Fibroblast of skin of right quadriceps (primary cell): Measurements from ENCODE around the gene SLC5A2.

Source experiments
- DNase-seq: peaks from one replicate; pipeline ENCODE4 v3.0.0-alpha.2; 2013

Gene SLC5A2

DNA sequence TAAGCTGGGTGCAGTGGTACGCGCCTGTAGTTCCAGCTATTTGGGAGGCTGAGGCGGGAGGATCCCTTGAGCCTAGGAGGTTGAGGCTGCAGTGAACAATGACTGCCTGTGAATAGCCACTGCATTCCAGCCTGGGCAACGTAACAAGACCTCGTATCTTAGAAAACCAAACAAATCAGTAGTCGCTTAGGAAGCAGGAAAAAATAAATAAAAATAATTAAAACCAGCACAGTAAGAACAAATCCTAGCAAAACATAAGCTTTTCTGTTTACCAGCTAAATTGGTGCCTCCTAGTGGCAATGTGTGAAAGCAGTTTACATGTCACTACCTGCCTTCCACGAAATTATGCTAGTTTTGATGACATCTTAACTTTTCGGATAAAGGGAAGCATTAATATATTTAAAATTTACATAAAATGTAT is 22.3 kb upstream of the SLC5A2 start:
- DNase-seq: peak; percentile 68

DNA sequence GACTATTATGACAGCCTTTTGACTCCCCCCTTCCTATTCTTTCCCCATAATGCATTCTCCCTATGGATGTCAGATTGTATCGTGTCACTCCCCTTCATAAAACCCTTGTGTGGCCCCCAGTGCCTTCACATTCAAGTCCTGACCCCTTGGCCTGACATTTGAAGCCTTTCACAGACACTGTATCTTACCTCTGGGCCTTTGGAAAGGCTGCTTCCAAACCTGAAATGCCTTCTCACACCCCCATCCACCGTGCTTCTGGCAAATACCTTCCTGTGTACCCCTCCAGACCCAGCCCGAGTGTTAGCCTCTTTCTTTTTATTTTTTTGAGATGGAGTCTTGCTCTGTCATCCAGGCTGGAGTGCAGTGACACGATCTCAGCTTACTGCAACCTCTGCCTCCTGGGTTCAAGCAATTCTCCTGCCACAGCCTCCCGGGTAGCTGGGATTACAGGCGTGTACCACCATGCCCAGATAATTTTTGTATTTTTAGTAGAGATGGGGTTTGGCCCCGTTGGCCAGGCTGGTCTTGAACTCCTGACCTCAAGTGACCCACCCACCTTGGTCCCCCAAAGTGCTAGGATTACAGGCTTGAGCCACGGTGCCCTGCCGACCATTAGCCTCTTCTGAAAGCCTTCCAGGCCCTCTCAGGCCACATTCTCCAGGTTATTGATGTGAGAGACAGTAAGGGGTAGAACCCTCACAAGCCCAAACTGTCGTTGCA is 21.6 kb upstream of the SLC5A2 start:
- DNase-seq: no peak

DNA sequence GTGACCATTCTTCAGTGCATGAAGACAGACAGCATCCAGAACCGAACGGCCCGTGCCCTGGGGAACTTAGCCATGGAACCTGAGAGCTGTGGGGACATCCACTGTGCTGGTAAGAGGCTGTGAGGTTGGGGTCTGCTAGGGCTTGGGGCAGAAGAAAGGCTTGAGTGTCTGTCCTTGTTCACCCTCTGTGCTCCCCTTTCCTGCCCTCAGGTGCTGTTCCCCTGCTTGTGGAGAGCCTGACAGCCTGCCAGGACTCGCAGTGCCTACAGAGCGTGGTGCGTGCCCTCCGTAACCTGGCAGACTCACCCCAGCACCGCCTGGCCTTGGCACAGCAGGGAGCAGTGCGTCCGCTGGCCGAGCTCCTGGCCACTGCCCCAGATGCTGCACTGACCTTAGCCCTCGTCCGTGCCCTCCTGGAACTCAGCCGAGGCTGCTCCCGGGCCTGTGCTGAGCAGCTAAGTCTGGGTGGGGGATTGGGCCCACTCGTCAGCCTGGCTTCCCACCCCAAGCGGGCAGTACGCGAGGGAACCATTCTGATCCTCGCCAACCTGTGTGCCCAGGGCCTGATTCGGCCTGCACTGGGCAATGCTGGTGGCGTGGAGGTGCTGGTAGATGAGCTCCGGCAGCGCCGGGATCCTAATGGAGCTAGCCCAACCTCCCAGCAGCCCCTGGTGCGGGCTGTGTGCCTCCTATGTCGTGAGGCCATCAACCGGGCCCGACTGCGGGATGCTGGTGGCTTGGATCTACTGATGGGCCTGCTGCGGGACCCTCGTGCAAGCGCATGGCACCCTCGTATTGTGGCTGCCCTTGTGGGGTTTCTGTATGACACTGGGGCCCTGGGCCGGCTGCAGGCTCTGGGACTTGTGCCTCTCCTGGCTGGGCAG is 20.8 kb upstream of the SLC5A2 start:
- DNase-seq: no peak

DNA sequence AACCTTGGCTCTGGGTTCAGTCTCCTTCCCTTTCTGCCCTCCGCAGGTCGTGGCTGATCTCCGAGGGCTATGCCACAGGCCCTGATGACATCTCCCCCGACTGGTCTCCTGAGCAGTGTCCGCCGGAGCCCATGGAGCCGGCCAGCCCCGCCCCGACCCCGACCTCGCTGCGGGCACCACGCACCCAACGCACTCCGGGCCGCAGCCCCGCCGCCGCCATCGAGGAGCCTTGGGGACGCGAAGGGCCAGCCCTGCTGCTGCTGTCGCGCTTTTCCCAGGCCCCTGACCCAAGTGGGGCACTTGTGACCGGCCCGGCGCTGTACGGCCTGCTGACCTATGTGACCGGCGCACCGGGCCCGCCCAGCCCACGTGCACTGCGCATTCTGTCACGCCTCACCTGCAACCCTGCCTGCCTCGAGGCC is 18.6 kb upstream of the SLC5A2 start:
- DNase-seq: no peak

DNA sequence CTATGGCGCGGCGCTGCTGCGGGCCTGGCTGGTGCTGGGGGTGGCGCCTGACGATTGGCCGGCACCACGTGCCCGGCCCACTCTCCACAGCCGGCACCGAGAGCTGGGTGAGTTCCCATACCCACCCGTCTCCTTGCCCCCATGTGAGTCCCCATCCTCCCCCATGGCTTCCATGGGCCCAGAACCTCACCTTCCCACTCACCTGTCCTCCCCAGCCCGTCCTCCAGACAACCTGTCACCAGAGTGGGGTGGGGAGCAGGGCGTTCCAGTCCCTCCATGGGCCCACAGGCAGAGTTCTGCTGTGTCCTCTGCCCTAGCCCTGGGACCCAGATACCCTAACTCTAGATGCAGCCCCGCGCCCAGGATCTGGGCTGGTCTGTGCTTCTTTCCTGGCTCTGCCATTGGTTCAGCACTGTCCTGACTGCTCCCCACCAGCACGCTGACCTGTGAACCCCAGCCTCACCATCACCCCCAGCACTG is 18.1 kb upstream of the SLC5A2 start:
- no peak for DNase-seq

DNA sequence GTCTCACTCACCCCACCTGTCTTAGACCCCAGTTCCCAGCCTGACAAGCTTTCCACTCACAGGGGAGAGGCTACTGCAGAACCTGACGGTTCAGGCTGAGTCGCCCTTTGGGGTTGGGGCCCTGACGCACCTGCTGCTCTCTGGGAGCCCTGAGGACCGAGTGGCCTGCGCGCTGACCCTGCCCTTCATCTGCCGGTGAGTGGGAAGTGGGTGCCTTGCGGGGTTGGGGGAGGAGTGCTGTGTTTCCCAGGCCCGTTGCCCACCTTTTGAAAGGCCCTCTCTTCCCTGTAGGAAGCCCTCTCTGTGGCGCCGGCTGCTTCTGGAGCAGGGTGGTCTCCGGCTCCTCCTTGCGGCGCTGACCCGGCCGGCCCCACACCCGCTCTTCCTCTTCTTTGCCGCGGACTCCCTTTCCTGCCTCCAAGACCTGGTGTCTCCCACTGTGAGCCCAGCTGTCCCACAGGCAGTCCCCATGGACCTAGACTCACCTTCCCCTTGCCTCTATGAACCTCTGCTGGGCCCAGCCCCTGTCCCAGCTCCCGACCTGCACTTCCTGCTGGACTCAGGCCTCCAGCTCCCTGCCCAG is 17.0 kb upstream of the SLC5A2 start:
- no peak for DNase-seq

DNA sequence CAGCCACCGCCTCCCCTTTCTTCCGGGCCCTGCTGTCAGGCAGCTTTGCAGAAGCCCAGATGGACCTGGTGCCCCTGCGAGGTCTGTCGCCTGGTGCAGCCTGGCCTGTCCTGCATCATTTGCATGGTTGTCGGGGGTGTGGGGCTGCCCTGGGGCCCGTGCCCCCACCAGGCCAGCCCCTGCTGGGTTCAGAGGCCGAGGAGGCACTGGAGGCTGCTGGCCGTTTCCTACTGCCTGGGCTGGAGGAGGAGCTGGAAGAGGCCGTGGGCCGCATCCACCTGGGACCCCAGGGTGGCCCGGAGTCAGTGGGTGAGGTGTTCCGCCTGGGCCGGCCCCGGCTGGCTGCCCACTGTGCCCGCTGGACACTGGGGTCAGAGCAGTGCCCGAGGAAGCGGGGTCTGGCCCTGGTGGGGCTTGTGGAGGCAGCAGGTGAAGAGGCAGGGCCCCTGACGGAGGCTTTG is 16.5 kb upstream of the SLC5A2 start:
- no peak for DNase-seq

DNA sequence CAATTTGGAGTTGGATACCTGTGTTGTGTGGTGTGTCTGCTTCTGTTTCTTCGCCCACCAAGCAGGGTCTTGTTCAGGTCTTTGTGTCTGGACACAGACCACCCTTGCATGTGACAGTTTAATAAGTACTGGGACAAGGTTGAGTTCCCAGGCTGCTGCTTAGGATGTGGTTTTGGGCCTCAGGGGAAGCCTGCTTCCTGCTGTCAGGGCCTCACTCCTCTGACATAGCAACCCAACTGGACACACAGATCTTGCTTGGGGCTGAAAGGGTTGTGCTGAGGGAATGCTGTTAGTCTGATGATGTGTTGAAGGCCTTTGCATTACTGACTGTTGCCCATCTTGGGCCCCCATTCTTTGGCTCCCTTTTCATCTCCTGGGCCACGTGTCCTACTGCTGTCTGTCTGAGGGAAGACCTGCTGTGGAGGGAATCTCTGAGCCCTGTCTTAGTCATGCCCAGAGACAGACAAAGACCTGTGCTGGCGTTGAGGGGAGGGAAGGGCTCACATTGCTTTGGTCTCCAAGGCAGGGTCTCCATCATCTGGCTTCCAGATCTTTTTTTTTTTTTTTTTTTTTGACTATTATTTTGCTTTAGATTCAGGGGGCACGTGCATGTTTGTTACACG is 15.7 kb upstream of the SLC5A2 start:
- DNase-seq: no peak

DNA sequence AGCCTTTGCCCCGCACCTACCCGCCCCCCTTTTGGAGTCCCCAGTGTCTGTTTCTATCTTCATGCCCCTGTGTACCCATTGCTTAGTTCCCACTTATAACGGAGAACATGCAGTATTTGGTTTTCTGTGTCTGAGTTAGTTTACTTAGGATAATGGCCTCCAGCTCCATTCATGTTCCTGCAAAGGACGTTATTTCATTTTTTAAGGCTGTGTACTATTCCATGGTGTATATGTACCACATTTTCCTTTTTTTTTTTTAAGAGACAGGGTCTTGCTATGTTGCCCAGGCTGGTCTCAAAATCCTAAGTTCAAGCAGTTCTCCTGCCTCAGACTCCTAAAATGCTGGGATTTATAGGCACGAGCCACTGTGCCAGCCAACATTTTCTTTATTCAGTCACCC is 15.1 kb upstream of the SLC5A2 start:
- DNase-seq: no peak

DNA sequence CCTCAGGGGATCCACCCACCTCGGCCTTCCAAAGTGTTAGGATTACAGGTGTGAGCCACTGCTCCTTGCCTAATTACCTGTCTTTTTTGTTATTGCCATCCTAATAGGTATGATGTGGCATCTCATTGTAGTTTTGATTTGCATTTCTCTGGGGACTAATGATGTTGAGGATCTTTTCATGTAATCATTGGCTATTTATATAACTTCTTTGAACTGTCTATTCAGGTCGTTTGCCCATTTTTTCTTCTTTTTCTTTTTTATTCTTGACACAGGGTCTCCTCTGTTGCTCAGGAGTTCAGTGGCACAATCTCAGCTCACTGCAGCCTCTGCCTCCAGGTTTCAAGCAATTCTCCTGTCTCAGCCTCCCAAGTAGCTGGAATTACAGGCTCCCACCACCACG is 12.3 kb upstream of the SLC5A2 start:
- DNase-seq: no peak

DNA sequence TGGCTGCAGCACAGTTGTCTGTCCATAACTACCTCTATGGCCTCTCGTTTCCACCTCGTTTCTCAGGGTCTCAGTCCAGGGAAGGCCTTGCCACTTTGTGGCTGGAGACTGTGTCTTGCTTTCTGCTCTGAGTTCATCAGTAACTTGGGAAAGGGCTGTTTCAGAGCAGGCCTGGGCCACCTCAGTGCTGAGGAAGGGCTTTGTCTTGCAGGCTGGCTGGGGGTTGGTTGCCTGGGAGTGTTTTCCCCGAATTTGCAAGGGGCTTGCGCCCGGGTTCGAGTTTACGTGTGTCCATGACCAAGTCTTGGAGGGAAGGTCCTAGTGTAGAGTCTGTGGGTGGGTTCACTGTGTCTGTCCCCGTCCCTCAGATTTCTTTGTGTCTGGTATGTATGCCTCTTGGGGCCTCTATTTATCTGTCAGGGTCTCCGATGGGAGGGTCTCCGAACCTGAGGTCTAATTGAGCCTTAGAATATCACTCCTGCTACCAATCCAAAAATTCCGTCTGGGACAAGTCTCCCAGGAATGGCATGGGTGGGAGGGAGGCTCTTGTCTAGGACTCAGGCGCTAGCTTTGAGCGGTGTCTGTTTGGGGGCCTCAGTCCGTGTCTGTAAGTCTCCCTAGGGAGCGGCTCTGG is 11.6 kb upstream of the SLC5A2 start:
- no peak for DNase-seq

DNA sequence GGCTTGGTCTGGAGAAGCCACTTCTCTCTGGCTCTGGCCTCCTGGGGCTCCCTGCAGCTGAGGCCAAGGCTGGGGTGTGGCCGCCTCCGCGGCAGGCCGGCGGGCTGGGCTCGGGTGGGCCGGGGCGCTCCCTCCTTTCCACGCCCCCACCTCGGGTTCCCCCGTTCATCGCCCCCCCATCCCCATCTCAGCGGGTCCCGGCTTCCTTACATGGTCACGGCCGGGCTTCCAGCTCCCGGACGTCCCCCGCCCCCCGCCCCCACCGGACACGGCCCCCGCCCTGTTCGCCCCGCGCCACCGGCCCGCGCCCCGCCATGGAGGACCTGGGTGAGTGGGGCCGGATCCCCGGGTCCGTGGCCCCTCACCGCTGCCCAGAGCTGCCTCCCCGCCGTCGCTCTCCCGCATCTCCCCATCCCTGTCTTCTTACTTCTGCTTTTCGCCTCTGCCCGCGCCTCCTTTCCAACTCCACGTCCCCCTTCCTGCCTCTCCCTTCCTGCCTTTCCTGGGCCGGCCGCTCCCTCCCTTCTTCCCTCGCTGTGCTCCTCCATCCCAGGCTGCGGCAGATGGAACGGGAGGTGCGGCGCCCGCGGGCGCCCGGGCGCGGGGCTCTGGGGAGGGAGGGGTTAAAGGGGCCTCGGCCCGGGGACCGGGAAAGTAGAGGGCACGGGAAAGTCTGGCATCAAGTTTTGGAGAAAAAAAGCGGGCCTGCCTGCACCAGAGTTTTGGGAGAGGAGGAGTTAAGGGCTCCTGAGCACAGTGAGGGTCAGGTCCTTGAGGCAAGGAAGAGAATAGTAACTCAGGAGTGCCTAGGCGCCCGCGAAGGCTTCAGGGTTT is 10.8 kb upstream of the SLC5A2 start, which contains the start of gene TGFB1I1:
Gene TGFB1I1, plus strand, starts transcription at position 278 of the 834 bp plus-strand sequence. Its CDS starts 37 bp downstream, at position 315.
- peak; percentile 91 for DNase-seq

DNA sequence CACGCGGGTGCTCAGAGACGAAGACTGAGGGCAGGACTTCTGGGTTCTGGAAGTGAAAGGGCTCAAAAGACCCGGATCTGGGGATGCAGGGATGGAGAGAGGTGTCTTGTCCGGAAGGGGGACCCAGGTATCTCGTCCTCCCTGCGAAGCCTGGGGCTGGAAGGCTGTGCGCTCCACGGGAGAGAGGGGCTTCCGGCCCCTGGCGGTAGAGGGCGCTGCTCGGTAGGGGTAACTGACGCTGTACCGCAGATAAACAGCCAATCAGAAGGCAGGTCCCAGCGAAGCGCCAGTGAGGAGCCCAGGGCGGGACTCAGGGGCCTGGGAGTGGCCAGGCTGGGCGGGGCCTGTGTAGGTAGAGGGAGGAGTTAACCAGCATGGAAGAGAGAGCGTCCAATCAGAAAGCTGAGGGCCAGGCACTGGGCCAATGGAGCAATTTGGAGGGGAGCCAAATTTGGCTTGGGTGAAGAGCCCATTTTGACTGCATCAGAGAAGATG is 10.2 kb upstream of the SLC5A2 start:
- peak; percentile 95 for DNase-seq

DNA sequence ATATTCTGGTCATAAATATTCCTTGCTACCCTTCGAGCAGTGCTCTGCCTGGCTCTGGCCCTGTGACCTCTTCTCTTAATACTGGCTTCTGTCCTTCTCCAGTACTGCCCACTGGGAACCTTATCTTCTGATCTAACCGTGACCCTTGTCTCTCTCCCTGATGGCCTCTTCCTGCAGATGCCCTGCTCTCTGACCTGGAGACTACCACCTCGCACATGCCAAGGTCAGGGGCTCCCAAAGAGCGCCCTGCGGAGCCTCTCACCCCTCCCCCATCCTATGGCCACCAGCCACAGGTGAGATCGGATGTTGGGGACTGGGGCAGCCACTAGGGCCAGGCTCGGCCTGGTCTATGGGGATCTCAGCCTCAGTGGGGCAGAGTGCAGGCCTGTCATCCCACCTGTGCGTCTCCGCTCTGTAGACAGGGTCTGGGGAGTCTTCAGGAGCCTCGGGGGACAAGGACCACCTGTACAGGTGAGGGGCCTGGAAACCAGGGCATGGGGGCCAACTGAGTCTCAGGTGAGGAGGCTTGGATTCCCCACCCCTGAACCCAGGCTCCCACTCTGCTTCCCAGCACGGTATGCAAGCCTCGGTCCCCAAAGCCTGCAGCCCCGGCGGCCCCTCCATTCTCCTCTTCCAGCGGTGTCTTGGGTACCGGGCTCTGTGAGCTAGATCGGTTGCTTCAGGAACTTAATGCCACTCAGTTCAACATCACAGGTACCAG is 9.5 kb upstream of the SLC5A2 start:
- no peak for DNase-seq

DNA sequence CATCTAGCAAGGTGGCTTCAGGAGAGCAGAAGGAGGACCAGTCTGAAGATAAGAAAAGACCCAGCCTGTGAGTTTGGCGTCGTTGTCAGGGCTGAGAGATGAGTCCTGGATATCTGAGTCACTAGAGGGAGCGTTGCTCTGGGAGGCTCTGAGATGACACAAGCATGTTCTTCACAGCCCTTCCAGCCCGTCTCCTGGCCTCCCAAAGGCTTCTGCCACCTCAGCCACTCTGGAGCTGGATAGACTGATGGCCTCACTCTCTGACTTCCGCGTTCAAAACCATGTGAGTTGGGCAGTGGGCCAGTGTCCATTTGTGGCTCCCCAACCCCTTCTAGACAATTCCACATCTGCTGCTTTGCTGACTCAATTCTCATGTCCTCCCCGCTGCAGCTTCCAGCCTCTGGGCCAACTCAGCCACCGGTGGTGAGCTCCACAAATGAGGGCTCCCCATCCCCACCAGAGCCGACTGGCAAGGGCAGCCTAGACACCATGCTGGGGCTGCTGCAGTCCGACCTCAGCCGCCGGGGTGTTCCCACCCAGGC is 8.7 kb upstream of the SLC5A2 start:
- peak; percentile 68 for DNase-seq

DNA sequence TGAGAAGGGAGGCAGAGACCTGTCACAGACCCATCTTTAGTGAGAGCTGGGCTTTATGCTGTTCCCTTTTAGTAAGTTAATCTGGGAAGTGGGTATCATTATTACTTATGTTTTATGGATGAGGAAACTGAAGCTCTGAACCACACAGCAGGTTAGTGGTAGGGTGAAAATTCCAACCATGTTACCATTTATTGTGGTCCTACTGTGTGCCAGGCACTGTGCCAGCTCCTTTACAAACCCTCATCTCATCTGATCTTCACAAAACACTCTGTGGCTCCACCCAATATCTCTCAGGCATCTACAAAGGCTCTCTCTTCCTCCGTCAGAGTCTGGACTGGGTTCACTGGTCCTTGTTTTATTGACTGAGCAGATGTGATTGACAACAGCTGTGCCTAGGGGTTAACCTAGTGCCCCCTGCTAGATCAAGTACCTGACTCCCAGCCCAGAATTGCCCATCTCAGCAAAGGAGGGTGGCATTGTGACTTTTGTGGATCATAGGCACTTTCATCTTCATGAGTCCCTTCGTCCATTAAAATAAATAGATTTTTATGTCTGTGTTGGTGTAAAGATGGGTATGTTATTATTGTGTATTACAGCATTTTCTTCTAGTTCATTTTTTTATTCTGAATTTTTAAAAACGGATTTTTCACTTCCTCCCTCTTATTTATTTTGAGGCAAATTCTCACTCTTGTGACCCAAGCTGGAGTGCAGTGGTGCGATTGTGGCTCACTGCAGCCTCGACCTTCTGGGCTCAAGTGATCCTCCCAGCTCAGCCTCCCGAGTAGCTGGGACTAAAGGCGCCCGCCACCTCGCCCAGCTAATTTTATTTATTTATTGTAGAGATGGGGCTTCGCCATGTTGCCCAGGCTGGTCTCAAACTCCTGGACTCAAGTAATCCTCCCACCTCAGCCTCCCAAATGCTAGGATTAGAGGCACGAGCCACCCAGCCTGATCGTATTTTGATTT is 7.9 kb upstream of the SLC5A2 start:
- no peak for DNase-seq

DNA sequence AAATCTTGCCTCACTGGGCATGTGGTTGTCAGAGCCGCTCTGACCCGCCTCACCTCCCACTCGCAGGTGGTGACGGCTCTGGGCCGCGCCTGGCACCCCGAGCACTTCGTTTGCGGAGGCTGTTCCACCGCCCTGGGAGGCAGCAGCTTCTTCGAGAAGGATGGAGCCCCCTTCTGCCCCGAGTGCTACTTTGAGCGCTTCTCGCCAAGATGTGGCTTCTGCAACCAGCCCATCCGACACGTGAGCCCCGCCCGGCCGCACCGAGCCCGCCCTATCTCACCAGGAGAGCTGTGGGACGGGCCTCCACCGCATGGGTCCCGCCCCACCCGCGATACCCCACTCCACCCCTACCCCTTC is 7.0 kb upstream of the SLC5A2 start:
- no peak for DNase-seq

DNA sequence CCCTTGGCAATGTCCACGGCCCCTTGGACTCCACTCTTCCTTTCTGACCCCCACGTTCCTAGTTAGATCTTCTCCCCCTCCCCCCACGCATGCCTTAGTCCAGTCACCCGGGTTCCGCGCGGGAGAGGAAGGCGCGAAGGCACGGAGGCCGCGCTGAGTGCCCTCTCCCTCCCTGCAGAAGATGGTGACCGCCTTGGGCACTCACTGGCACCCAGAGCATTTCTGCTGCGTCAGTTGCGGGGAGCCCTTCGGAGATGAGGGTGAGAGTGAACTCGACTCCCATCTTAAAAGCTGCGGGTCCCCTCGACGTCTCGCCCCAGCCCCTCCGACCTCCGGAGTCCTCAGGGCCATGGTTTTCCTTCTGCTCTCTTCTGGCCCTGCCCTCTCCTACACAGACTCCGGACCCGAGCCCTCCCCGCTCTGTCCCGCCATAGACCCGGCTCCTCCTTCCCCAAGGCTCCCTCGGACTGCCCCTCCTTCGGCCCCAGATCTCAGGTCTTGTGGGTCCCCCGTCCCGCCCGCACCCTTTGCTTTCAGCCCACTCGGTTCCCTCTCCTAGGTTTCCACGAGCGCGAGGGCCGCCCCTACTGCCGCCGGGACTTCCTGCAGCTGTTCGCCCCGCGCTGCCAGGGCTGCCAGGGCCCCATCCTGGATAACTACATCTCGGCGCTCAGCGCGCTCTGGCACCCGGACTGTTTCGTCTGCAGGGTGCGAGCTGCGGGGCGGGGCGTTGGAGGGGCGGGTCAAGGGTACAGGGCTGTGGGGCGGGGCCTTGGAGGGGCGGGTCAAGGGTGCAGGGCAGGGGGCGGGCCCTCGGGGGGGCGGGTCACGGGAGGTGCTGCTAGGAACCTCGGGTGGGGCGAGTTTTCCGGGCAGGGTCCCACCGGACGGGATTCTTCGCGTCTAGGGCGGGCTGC is 6.4 kb upstream of the SLC5A2 start:
- no peak for DNase-seq
